HG03342 (cell line): Measurements from ENCODE around the gene WDR41.
"Not testable (repeated sequence)": the region's sequence is repeated elsewhere in the genome, so short reads cannot be mapped to it uniquely, and the experiment has no call there.

ENCODE experiments used
- ATAC-seq: cut with Tn5 transposase; IDR thresholded peaks from one replicate; pipeline ENCODE4 v1.9.1; 2021; ENCODE audit warnings: mild to moderate bottlenecking, moderate library complexity; ENCODE audit not compliant: unreplicated experiment

WDR41 gene

GRCh38 chr5:77409870-77410621 is 82.1 kb downstream of the WDR41 start:
- ATAC-seq, result no peak

DNA sequence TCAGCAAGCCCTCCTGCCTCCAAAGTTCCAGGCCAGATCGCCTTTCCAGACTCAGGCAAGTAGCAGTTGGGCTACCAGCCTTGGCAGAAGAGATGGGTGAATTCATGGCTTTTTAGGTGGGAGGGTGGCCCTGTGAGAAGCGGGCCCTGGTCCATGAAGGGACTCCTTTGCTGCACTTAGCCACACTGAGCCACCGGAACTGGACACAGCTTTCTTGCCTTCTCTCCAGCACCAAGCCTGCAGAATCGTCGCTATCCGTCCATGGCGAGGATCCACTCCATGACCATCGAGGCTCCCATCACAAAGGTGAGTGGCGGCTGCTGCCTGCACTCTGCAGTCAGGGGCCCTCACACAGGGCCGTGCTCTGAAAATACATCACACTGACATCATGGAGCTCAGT is 85.0 kb downstream of the WDR41 start:
- ATAC-seq, result no peak

DNA sequence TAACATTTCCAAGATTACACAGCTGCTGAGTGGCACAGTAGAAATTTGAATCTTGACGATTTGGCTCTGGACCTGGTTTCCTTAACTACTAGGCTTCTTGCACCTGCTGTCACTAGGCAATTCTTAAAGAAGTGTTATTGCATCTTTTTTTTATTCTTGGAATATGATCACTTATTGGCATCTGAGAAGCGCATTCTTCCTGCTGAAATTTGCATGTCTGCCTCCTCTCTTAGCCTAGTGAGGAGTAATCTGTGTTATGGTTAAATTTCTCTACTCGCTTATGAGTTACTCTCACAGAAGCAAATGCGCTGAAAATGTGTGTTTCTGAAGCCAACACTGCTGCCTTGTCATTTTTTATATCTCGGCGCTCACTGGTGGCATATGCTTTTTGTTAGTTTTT is 89.3 kb downstream of the WDR41 start:
- ATAC-seq, result no peak

DNA sequence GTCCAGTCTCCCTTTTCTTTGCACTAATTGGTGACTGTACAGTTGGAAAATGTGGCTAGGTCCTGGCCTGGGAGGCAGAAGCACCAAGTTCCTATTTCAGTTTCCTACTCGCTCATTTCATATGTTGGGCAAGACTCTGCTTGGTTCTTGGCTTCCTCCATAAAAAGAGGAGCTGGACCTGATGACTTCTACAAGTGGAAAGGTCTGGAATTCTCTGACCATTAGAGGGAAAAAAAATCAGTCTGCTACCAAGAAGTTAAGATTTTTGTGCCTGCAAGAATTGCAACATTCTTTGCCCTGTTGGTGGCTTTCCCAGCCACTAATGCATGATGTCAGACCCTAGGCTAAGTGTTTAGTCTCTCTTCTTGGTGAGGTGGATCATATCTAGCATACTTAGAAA is 91.5 kb downstream of the WDR41 start:
- no peak for ATAC-seq

GRCh38 chr5:77398896-77399295 is 93.2 kb downstream of the WDR41 start:
- ATAC-seq, result no peak

- ATAC-seq, result no peak
These were observed 93.7 kb downstream of the WDR41 start for GRCh38 chr5:77398458-77398857.

- no peak for ATAC-seq
These were observed 94.3 kb downstream of the WDR41 start for GRCh38 chr5:77397686-77398292.

DNA sequence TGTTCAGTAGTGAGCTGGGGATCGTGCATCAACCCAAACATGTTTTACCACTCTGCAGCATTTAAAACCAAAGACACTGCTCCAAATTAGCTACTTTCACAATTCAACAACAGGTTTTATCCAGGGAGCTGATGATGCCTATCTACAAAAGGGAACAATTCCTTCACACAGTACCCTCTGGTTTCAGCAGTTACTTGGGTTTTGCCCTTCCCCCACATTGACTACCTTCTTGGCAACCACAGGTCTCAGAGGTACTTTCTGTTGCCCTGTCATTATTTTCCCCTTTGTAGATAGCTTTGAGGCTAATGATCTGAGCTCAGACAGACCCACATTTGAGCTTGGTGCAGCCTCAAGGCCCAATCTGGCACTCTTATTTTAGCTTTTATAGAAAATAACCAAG is 96.1 kb downstream of the WDR41 start:
- no peak for ATAC-seq

DNA sequence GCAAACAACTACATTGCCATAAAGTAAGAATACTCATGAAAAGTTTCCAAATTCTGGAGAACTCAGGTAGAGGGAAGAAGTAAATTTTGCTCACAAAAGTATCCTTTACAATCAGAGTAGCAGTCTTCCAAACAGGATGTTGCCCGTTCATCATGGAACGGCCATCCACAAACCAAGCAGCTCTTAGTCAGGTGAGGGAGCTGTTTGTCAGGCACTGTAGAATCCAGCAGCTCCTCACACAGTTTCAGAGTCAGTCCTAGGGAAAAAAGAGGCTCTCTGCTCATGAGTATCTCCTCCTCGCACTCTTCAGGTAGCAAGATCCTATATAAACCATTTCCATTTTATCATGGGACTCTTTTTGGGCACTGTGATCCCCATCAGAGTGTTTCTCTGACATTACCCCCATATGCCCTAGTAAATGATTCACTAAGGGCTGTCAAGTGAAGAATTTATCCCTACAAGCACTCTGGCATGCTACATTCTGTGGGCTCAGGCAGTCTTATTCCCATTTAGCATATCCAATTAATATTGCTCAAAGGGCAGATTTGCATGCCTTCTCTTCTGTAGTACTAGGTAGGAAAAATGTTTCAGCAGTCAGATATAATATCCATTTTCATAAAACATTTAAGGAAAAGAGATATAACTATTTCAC is 97.9 kb downstream of the WDR41 start:
- ATAC-seq, result no peak

DNA sequence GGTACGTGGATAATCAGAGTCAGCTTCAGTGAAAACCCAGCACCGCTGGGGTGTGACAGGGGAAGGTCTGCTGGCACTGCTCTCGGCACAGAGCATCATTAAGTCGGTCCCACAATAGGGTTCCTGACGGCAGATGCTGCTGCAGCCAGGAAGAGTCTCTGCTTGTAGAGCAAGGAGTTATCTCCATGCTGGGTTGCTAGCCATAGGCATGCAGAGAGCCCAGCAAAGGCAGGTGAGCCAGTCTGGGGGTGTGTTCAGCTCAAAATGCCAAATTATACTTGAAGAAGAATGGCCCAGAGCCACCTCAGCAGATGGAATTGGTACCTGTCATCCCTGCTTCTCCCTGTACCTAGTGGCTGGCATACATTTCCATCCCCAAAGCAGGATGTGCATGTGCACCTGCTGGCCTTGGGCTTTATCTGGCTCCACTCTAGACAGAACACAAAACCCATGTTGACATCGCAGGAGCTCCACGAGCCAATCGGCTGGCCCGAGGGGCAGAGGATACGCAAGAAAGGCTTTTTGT is 100.8 kb downstream of the WDR41 start:
- ATAC-seq, result no peak

- no peak for ATAC-seq
These were observed 101.3 kb downstream of the WDR41 start for GRCh38 chr5:77390795-77391194.

GRCh38 chr5:77390221-77390620 is 101.9 kb downstream of the WDR41 start:
- ATAC-seq, result no peak

DNA sequence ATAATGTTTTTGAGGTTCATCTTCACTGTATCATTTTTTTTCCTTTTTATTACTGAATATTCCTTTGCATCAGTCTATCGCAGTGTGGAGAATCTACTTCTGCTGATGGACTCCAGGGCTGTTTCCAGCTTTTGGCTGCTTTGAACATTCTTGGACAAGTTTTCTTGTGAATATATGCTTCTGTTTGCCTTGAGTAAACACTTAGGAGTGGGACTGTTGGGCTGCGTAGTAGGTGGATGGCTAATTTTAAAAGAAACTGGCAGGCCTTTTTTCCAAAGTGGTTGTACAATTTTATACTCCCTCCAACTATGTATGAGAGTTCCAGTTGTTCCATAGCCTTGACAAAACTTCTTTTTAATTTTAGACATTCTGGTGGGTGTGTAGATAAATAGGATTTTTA is 102.4 kb downstream of the WDR41 start:
- no peak for ATAC-seq

GRCh38 chr5:77386340-77386739 is 105.8 kb downstream of the WDR41 start:
- not testable (repeated sequence) for ATAC-seq

DNA sequence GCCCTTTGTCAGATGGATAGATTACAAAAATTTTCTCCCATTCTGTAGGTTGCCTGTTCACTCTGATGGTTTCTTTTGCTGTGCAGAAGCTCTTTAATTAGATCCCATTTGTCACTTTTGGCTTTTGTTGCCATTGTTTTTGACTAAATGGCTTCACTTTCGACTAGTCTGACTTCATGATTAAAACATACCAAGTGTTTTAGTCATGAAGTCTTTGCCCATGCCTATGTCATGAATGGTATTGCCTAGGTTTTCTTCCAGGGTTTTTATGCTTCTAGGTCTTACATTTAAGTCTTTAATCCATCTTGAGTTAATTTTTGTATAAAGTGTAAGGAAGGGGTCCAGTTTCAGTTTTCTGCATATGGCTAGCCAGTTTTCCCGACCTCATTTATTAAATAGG is 108.8 kb downstream of the WDR41 start:
- ATAC-seq, result not testable (repeated sequence)
